WERI-Rb-1 (cell line): ENCODE data around the gene MLLT10.

Source experiments
- DNase-seq: peaks from one replicate; pipeline ENCODE4 v3.0.0-alpha.2; 2020
- H3K27ac ChIP-seq: fragments of 250-450 bp; sonication (Bioruptor Pico); 2 replicates; pipeline ENCODE4 v1.5.1; 2020; ENCODE audit warnings: mild to moderate bottlenecking, moderate library complexity
- H3K27me3 ChIP-seq: fragments of 250-450 bp; sonication (Bioruptor Pico); 2 replicates; pipeline ENCODE4 v1.5.1; 2021; ENCODE audit warnings: mild to moderate bottlenecking, low read depth, moderate library complexity; ENCODE audit not compliant: insufficient read depth, severe bottlenecking
- H3K36me3 ChIP-seq: fragments of 250-450 bp; sonication (Bioruptor Pico); 2 replicates; pipeline ENCODE4 v1.5.1; 2020; ENCODE audit warnings: mild to moderate bottlenecking, moderate library complexity
- H3K4me3 ChIP-seq: 2 replicates; pipeline ENCODE4 v1.5.1; 2011; ENCODE audit warnings: low read depth, mild to moderate bottlenecking, control low read depth, low read length
- H3K9me3 ChIP-seq: fragments of 250-450 bp; sonication (Bioruptor Pico); 2 replicates; pipeline ENCODE4 v1.5.1; 2021; ENCODE audit warnings: mild to moderate bottlenecking, moderate library complexity; ENCODE audit not compliant: severe bottlenecking
- CTCF ChIP-seq: IDR thresholded peaks from 2 replicates; pipeline ENCODE4 v1.5.1; 2011; ENCODE audit warnings: low read depth, mild to moderate bottlenecking, control low read depth, inconsistent platforms, low read length

The MLLT10 gene

GRCh38 chr10:21694631-21695030 is 160.6 kb downstream of the MLLT10 start:
- Histone ChIP-seq H3K36me3 (no peaks in the 10 kb centered on the region), H3K27me3 (no peaks in the 10 kb centered on the region), H3K27ac (no peak overlapping the region), H3K4me3 (no peak overlapping the region), H3K9me3 (no peaks in the 10 kb centered on the region)
- DNase-seq, result no peak
- TF ChIP-seq CTCF, result no peak

GRCh38 chr10:21696302-21696701 is 162.3 kb downstream of the MLLT10 start:
- Histone ChIP-seq H3K27me3 (no peaks in the 10 kb centered on the region), H3K27ac (no peak overlapping the region), H3K4me3 (no peak overlapping the region), H3K36me3 (no peaks in the 10 kb centered on the region), H3K9me3 (no peaks in the 10 kb centered on the region)
- no peak for DNase-seq
- no peak for TF ChIP-seq CTCF

DNA sequence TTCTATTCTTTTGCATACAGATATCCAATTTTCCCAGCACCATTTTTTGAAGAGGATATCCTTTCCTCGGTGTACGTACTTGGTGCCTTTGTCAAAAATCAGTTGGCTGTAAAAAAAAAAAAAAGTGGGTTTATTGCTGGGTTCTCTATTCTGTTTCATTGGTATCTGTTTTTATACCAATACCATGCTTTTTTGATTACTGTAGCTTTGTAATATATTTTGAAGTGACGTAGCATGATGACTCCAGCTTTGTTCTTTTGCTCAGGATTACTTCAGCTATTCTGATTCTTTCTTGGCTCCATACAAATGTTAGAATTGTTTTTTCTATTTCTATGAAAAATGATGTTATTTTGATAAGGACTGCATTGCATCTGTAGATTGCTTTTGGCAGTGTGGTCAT is 165.5 kb downstream of the MLLT10 start:
- no peak overlapping the region for H3K4me3 ChIP-seq
- no peaks in the 10 kb centered on the region for H3K36me3 ChIP-seq
- H3K27ac ChIP-seq, result no peak overlapping the region
- no peak for DNase-seq
- H3K27me3 ChIP-seq, result no peaks in the 10 kb centered on the region
- TF ChIP-seq CTCF, result no peak
- no peaks in the 10 kb centered on the region for H3K9me3 ChIP-seq

DNA sequence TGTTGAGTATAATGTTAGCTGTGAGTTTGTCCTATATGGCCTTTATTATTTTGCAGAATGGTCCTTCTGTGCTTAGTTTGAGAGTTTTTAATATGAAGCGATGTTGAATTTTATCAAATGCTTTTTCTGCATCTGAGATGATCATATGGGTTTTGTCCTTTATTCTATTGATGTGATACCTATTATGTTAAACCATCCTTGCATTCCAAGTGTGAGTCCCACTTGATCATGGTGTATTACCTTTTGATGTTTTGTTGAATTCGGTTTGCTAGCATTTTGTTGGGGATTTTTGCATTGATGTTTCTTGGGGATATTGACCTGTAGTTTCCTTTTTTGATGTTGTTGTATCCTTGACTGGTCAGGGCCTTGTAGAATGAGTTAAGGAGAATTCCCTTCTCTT is 166.4 kb downstream of the MLLT10 start:
- TF ChIP-seq CTCF, result no peak
- no peak overlapping the region for H3K27ac ChIP-seq
- no peaks in the 10 kb centered on the region for H3K27me3 ChIP-seq
- no peak overlapping the region for H3K4me3 ChIP-seq
- H3K36me3 ChIP-seq, result no peaks in the 10 kb centered on the region
- DNase-seq, result no peak
- H3K9me3 ChIP-seq, result no peaks in the 10 kb centered on the region

GRCh38 chr10:21702633-21703111 is 168.6 kb downstream of the MLLT10 start:
- Histone ChIP-seq H3K9me3 (no peaks in the 10 kb centered on the region), H3K4me3 (no peak overlapping the region), H3K36me3 (no peaks in the 10 kb centered on the region), H3K27me3 (no peaks in the 10 kb centered on the region), H3K27ac (no peak overlapping the region)
- DNase-seq, result no peak
- TF ChIP-seq CTCF, result no peak

- Histone ChIP-seq H3K9me3 (no peaks in the 10 kb centered on the region), H3K36me3 (no peaks in the 10 kb centered on the region), H3K4me3 (no peak overlapping the region), H3K27me3 (no peaks in the 10 kb centered on the region), H3K27ac (no peak overlapping the region)
- no peak for DNase-seq
- no peak for TF ChIP-seq CTCF
Measured at GRCh38 chr10:21705142-21705827, 171.3 kb downstream of the MLLT10 start.
